Endodermal cell (in vitro differentiated cells): Measurements from ENCODE around the gene SLC38A2. TPM values are rescaled to one million over a fixed set of nuclear protein-coding genes. Genes with fewer than 3 reads are reported as not detected.
A peak's percentile ranks its signal among the peaks of the same experiment; 100 is the strongest.

Source experiments
- DNase-seq: peaks from one replicate; pipeline ENCODE4 v3.0.0-alpha.2; 2017
- H3K27ac ChIP-seq: 2 replicates; pipeline ENCODE4 v1.5.1; 2013; ENCODE audit warnings: mild to moderate bottlenecking, low read depth, low read length, moderate library complexity
- H3K27me3 ChIP-seq: 2 replicates; pipeline ENCODE4 v1.6.1; 2013; ENCODE audit warnings: mild to moderate bottlenecking, low read length, moderate library complexity; ENCODE audit not compliant: insufficient read depth, control insufficient read depth, poor library complexity, severe bottlenecking
- H3K36me3 ChIP-seq: 2 replicates; pipeline ENCODE4 v1.7.0; 2013; ENCODE audit warnings: mild to moderate bottlenecking, low read length, moderate library complexity; ENCODE audit not compliant: control insufficient read depth, insufficient read depth
- H3K4me1 ChIP-seq: one replicate; pipeline ENCODE4 v1.7.0; 2013; ENCODE audit warnings: low read length; ENCODE audit not compliant: control insufficient read depth, insufficient read depth
- H3K4me3 ChIP-seq: 2 replicates; pipeline ENCODE4 v1.5.1; 2013; ENCODE audit warnings: mild to moderate bottlenecking, low read length, moderate library complexity
- H3K9ac ChIP-seq: 2 replicates; pipeline ENCODE4 v1.6.1; 2013; ENCODE audit warnings: mild to moderate bottlenecking, low read length, moderate library complexity; ENCODE audit not compliant: poor library complexity, severe bottlenecking; ENCODE audit errors: extremely low read depth
- H3K9me3 ChIP-seq: 2 replicates; pipeline ENCODE4 v1.6.1; 2013; ENCODE audit warnings: mild to moderate bottlenecking, low read length, moderate library complexity; ENCODE audit not compliant: control insufficient read depth
- H3K27ac Mint-ChIP-seq: 2 replicates; pipeline ENCODE4 v1.8.0; 2020; ENCODE audit warnings: mixed read lengths
- H3K27me3 Mint-ChIP-seq: 2 replicates; pipeline ENCODE4 v1.8.0; 2021; ENCODE audit warnings: mild to moderate bottlenecking, mixed read lengths; ENCODE audit not compliant: insufficient read depth
- H3K36me3 Mint-ChIP-seq: 2 replicates; pipeline ENCODE4 v1.8.0; 2020; ENCODE audit warnings: low read depth, mixed read lengths
- H3K4me1 Mint-ChIP-seq: 2 replicates; pipeline ENCODE4 v1.8.0; 2020; ENCODE audit warnings: mixed read lengths
- H3K4me3 Mint-ChIP-seq: 2 replicates; pipeline ENCODE4 v1.8.0; 2020; ENCODE audit warnings: mild to moderate bottlenecking, moderate library complexity, mixed read lengths
- H3K9me3 Mint-ChIP-seq: 2 replicates; pipeline ENCODE4 v1.8.0; 2020; ENCODE audit warnings: mild to moderate bottlenecking, mixed read lengths
- WGBS, 2 experiments: methylation state at CpG; one replicate each; pipeline versions ENCODE4 v1.1.5 to v1.1.7; 2013; ENCODE audit warnings: missing lambda C conversion rate in 2 of 2, mixed read lengths in 1 of 2; ENCODE audit not compliant: insufficient coverage in 1 of 2, insufficient read length in 1 of 2; 5-methylcytosine and 5-hydroxymethylcytosine counted together
- total RNA-seq, 2 donors: library from RNA; stranded (reverse); fragmentation: NEBNext Ultra II Directional in 1 of 2; extraction: Animal tissue kit (Norgen Biotek cat#: 25700) in 1 of 2; gene quantifications; 2 replicates in 1 of 2; 3 replicates in 1 of 2; pipeline ENCODE4 v1.2.1, GENCODE V29; 2021
- TF ChIP-seq, protein P1 (sequence below): fragments of 200-600 bp; sonication (generic); conservative IDR thresholded peaks from 2 replicates; pipeline ENCODE4 v1.5.0; 2021; ENCODE audit warnings: antibody characterized with exemption, mild to moderate bottlenecking

Gene SLC38A2
- total RNA-seq, 2 donors from 2014 or later = 156 to 230 TPM

- TF ChIP-seq, protein P1, sequence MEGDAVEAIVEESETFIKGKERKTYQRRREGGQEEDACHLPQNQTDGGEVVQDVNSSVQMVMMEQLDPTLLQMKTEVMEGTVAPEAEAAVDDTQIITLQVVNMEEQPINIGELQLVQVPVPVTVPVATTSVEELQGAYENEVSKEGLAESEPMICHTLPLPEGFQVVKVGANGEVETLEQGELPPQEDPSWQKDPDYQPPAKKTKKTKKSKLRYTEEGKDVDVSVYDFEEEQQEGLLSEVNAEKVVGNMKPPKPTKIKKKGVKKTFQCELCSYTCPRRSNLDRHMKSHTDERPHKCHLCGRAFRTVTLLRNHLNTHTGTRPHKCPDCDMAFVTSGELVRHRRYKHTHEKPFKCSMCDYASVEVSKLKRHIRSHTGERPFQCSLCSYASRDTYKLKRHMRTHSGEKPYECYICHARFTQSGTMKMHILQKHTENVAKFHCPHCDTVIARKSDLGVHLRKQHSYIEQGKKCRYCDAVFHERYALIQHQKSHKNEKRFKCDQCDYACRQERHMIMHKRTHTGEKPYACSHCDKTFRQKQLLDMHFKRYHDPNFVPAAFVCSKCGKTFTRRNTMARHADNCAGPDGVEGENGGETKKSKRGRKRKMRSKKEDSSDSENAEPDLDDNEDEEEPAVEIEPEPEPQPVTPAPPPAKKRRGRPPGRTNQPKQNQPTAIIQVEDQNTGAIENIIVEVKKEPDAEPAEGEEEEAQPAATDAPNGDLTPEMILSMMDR = no peak
Observed at GRCh38 chr12:46387670-46388069, 15.1 kb upstream of the SLC38A2 start.

GRCh38 chr12:46386877-46387629, 14.5 kb upstream of the SLC38A2 start:
- no peak overlapping the region for H3K27ac ChIP-seq
- H3K9me3 Mint-ChIP-seq = no peaks in the 10 kb centered on the region
- peaks cover 10% of the 10 kb centered on the region for H3K4me1 ChIP-seq
- no peak overlapping the region for H3K4me3 ChIP-seq
- 8 to 38% methylated on average over 2 to 7 of the region's 7 CpGs for WGBS, 2 experiments
- H3K4me3 Mint-ChIP-seq = no peak overlapping the region
- H3K27ac Mint-ChIP-seq = peak overlapping the region; percentile 36
- H3K4me1 Mint-ChIP-seq = peaks cover 61% of the 10 kb centered on the region
- H3K9ac ChIP-seq = no peak overlapping the region
- H3K9me3 ChIP-seq = no peaks in the 10 kb centered on the region
- no peaks in the 10 kb centered on the region for H3K27me3 Mint-ChIP-seq
- TF ChIP-seq, protein P1 = no peak
- H3K27me3 ChIP-seq = no peaks in the 10 kb centered on the region
- peaks cover 14% of the 10 kb centered on the region for H3K36me3 Mint-ChIP-seq
- DNase-seq = peak; percentile 76
- peaks cover 7% of the 10 kb centered on the region for H3K36me3 ChIP-seq

More at GRCh38 chr12:46387670-46388069, 15.1 kb upstream of the SLC38A2 start:
- H3K9me3 Mint-ChIP-seq = no peaks in the 10 kb centered on the region
- no peak overlapping the region for H3K9ac ChIP-seq
- no peak overlapping the region for H3K27ac Mint-ChIP-seq
- no peak overlapping the region for H3K4me3 Mint-ChIP-seq
- no peaks in the 10 kb centered on the region for H3K9me3 ChIP-seq
- H3K27ac ChIP-seq = no peak overlapping the region
- 97 to 100% methylated on average over 1 to 6 of the region's 6 CpGs for WGBS, 2 experiments
- H3K36me3 Mint-ChIP-seq = peaks cover 17% of the 10 kb centered on the region
- DNase-seq = peak; percentile 59
- H3K4me1 ChIP-seq = peaks cover 10% of the 10 kb centered on the region
- no peaks in the 10 kb centered on the region for H3K27me3 Mint-ChIP-seq
- H3K4me1 Mint-ChIP-seq = peaks cover 61% of the 10 kb centered on the region
- peaks cover 7% of the 10 kb centered on the region for H3K36me3 ChIP-seq
- H3K27me3 ChIP-seq = no peaks in the 10 kb centered on the region
- H3K4me3 ChIP-seq = no peak overlapping the region

DNA sequence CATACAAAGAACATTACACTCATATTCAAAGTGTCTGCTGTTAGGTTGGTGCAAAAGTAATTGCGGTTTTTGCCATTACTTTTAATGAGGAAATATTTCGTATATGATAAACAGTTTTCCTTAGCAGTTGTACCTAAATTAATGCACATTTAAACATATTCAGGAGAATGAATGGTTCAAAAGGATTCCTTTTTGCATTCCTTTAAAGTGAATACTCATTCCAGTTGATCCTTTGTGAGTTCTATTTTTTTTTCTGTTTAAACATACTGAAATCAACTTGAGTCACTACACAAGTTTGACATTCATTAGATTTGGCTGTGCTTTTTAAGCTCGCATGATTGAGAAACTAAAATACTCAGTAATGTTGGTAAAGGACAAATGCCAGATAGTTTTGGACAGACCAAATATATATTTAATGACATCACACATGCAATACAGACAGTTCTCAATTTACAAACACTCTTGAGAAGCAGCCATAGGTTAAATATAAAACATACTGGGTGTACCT, 13.8 kb upstream of the SLC38A2 start:
- peaks cover 5% of the 10 kb centered on the region for H3K36me3 ChIP-seq
- DNase-seq = no peak
- no peaks in the 10 kb centered on the region for H3K27me3 ChIP-seq
- Mint-ChIP-seq H3K4me1 (peaks cover 64% of the 10 kb centered on the region), H3K27ac (no peak overlapping the region), H3K27me3 (no peaks in the 10 kb centered on the region), H3K4me3 (no peak overlapping the region), H3K9me3 (no peaks in the 10 kb centered on the region), H3K36me3 (peaks cover 14% of the 10 kb centered on the region)
- 80 to 100% methylated on average over 1 to 2 of the region's 3 CpGs for WGBS, 2 experiments
- H3K4me3 ChIP-seq = no peak overlapping the region
- H3K9ac ChIP-seq = no peak overlapping the region
- H3K27ac ChIP-seq = no peak overlapping the region
- H3K9me3 ChIP-seq = no peaks in the 10 kb centered on the region
- peaks cover 10% of the 10 kb centered on the region for H3K4me1 ChIP-seq
- TF ChIP-seq, protein P1 = no peak
